Islet precursor cell (in vitro differentiated cells): Measurements from ENCODE around the gene CKAP5.
"Not testable (repeated sequence)": the region's sequence is repeated elsewhere in the genome, so short reads cannot be mapped to it uniquely, and the experiment has no call there.

Source experiments
- DNase-seq: peaks from one replicate; pipeline ENCODE4 v3.0.0-alpha.2; 2018

The CKAP5 gene

GRCh38 chr11:46724088-46724487, 122.0 kb downstream of the CKAP5 start:
- peak; percentile 63 for DNase-seq

GRCh38 chr11:46723359-46723680, 122.8 kb downstream of the CKAP5 start:
- DNase-seq: no peak

GRCh38 chr11:46722566-46723358, 123.3 kb downstream of the CKAP5 start:
- no peak for DNase-seq

- peak; percentile 49 for DNase-seq
Observed at GRCh38 chr11:46721286-46721685, 124.8 kb downstream of the CKAP5 start.

- peak; percentile 51 for DNase-seq
Observed at GRCh38 chr11:46719543-46720218, 126.4 kb downstream of the CKAP5 start.

GRCh38 chr11:46719048-46719542, 127.0 kb downstream of the CKAP5 start, which contains the start of gene F2:
Gene F2 (plus strand): TSS chr11:46719213. CDS start chr11:46719236, 23 bp downstream.
- DNase-seq: no peak

GRCh38 chr11:46718155-46719019, 127.7 kb downstream of the CKAP5 start:
- DNase-seq: peak; percentile 62

- not testable (repeated sequence) for DNase-seq
Observed at GRCh38 chr11:46717825-46718154, 128.3 kb downstream of the CKAP5 start.

- DNase-seq: no peak
Observed at GRCh38 chr11:46712874-46713576, 133.1 kb downstream of the CKAP5 start.

- no peak for DNase-seq
Observed at GRCh38 chr11:46711303-46711702, 134.8 kb downstream of the CKAP5 start.

- DNase-seq: no peak
Observed at GRCh38 chr11:46710821-46711269, 135.2 kb downstream of the CKAP5 start.

GRCh38 chr11:46709351-46709750, 136.7 kb downstream of the CKAP5 start:
- not testable (repeated sequence) for DNase-seq

- DNase-seq: no peak
Observed at GRCh38 chr11:46706886-46707285, 139.2 kb downstream of the CKAP5 start.

- no peak for DNase-seq
Observed at GRCh38 chr11:46705070-46705688, 140.9 kb downstream of the CKAP5 start.

- DNase-seq: no peak
Observed at GRCh38 chr11:46701078-46701654, 144.9 kb downstream of the CKAP5 start.

- DNase-seq: peak; percentile 99
Observed at GRCh38 chr11:46700241-46701077, 145.6 kb downstream of the CKAP5 start, which contains the start of the genes ARHGAP1 and ZNF408. Gene ARHGAP1 (minus strand): TSS chr11:46700619. CDS start chr11:46696107, 4,512 bp downstream. Gene ZNF408 (plus strand): TSS chr11:46701031. CDS start chr11:46701048, 17 bp downstream.

- DNase-seq: no peak
Observed at GRCh38 chr11:46698597-46698996, 147.5 kb downstream of the CKAP5 start.

GRCh38 chr11:46697723-46698122, 148.4 kb downstream of the CKAP5 start:
- no peak for DNase-seq

GRCh38 chr11:46697303-46697702, 148.8 kb downstream of the CKAP5 start:
- DNase-seq: no peak

GRCh38 chr11:46696212-46696558, 149.9 kb downstream of the CKAP5 start:
- no peak for DNase-seq
